ENCODE measurements around the gene EIF3L. TPM values are rescaled to one million over a fixed set of nuclear protein-coding genes. Genes with fewer than 3 reads are reported as not detected.
A peak's percentile ranks its signal among the peaks of the same experiment; 100 is the strongest.

EIF3L gene
- total and polyA plus RNA-seq, 9 of the 15 experiments (the other 6 are each of a cell fraction or from before 2014, with no cell fraction given), result 257 to 699 (median 368) TPM

DNA sequence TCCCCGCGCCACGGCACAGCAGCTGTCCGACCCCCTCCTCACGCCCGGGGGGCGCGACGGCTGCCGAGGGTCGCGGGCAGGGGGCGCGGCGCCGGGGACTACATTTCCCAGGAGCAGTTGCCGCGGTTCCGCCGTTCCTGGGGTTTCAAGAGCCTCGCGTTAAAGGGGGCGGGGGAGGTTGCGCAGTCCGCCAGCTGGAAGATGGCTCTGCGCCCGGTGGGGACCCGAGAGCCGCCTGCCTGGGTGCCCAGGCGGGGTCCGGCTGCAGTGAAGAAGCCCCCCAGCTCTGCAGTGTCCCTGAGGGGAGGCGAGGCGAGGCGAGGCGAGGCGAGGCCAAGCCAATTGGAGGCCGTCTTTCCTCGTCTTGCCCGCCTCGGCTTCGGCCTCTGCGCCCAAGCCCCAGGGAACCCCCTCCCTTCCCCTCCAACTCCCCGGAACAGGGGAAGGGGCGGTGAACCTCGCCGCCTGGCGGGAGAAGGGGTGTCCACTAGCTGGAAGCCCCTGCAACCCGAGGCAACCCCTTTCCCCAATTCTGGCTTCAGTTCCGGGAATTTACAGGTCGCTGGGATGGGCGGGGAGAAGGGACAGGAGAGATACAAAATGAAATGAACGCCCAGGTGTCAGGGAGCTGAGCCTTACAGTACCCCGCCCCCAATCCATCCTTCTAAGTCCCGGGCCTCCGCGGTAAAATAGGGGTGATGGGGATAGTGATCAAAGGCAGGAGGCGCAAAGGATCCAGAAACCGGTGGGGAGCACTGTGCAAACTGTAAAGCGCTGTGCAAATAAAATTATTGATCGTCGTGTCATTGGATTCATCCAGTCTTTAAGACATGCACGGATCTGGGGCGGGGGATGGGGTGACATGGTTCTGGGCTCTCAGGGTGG lies 46.7 kb upstream of the EIF3L start:
- ChIA-PET POLR2A (interaction anchor here (0.5 to 1.3 kb wide), 5 partner anchors 13 to 250 kb away, joined by 3 to 4 read pairs (median 3); no protein-coding TSS in a partner anchor), CTCF (ENCODE audit: low intra/inter-chr PET ratio) (interaction anchor here (0.8 kb wide), 1 partner anchor 560 kb away, joined by 3 read pairs; no protein-coding TSS in a partner anchor)
- peak overlapping the region; percentile 73 for H3K4me2 ChIP-seq (ENCODE audit: insufficient read depth, low read length)
- H3K79me2 ChIP-seq (ENCODE audit: control insufficient read depth, insufficient read depth, low read length), result no peaks in the 10 kb centered on the region
- H3K4me1 ChIP-seq (replicated peaks in 1 of 2; ENCODE audit: control insufficient read depth in 2 of 2, insufficient read depth in 2 of 2, low read length in 2 of 2), result peaks cover 27 to 50% of the 10 kb centered on the region in 2 experiments
- peak; percentile 52 to 70 (median 56) for DNase-seq (ENCODE audit: extremely low read depth in 1 of 4, low spot score in 3 of 4)
- peak overlapping the region; percentile 91 for H2AFZ ChIP-seq (ENCODE audit: low read depth, low read length)
- FAIRE-seq, result peak; percentile 55
- BruUV-seq (replicated peaks), result TSS peak; percentile 93
- no peaks in the 10 kb centered on the region for H3K36me3 ChIP-seq (ENCODE audit: control insufficient read depth, insufficient read depth, low read length)
- peak overlapping the region; percentile 80 to 91 for H3K9ac ChIP-seq (ENCODE audit: insufficient read depth in 1 of 2, low read depth in 2 of 2, low read length in 2 of 2)
- in situ Hi-C loops (cut with MboI), result no loop called here
- no peaks in the 10 kb centered on the region for H3K9me3 ChIP-seq (replicated peaks; ENCODE audit: control insufficient read depth, insufficient read depth, low read depth, low read length)
- 1% methylated on average over 36 of the region's 63 CpGs for WGBS (ENCODE audit: insufficient coverage, low coverage, missing lambda C conversion rate)
- ATAC-seq, result peak; percentile 79
- peak overlapping the region; percentile 42 for H3K4me3 ChIP-seq
- intact Hi-C loops (cut with micrococcal nuclease), result loop anchor here (2.0 kb wide), 1 partner anchor 46 kb away; the partner anchor contains the start of gene EIF3L
- no peaks in the 10 kb centered on the region for H3K27me3 ChIP-seq (ENCODE audit: control insufficient read depth in 2 of 2, insufficient read depth in 2 of 2, low read length in 2 of 2)
- H3K9me1 ChIP-seq (ENCODE audit: control insufficient read depth, insufficient read depth, low read length), result no peaks in the 10 kb centered on the region
- peak overlapping the region; percentile 83 for H3K27ac ChIP-seq (ENCODE audit: extremely low read depth, low read depth, low read length)
- H4K20me1 ChIP-seq (replicated peaks; ENCODE audit: control insufficient read depth, insufficient read depth, low read length), result no peaks in the 10 kb centered on the region
- TF ChIP-seq ATF1 (CRISPR knock-in tag; IDR thresholded peaks at IDR 0.05) (no peak), ATF1 (tag; IDR thresholded peaks at IDR 0.05) (peak; percentile 35; the same call in 1 of the 2 replicates), CTBP1 (IDR thresholded peaks at IDR 0.05; ENCODE audit: borderline replicate concordance) (peak; percentile 36; the same call in 1 of the 2 replicates), YY1 (IDR thresholded peaks at IDR 0.05; ENCODE audit: borderline replicate concordance in 1 of 3, control insufficient read depth in 1 of 3, extremely low read depth in 1 of 3, insufficient read depth in 3 of 3, insufficient read length in 1 of 3, insufficient replicate concordance in 2 of 3, low read depth in 1 of 3, low read length in 2 of 3) (peak in 1 of 3 experiments; percentile 27), BRD4 (IDR thresholded peaks at IDR 0.05) (peak; percentile 71), ZC3H8 (IDR thresholded peaks at IDR 0.05) (no peak), DIDO1 (tag; IDR thresholded peaks at IDR 0.05; ENCODE audit: low read depth) (no peak), HCFC1 (IDR thresholded peaks at IDR 0.05; ENCODE audit: low read depth, low read length) (peak; percentile 83), BDP1 (IDR thresholded peaks at IDR 0.05; ENCODE audit: insufficient read depth, insufficient read length) (no peak), CXXC5 (CRISPR knock-in tag; IDR thresholded peaks at IDR 0.05) (peak; percentile 78)
- TF ChIP-seq, protein P1, sequence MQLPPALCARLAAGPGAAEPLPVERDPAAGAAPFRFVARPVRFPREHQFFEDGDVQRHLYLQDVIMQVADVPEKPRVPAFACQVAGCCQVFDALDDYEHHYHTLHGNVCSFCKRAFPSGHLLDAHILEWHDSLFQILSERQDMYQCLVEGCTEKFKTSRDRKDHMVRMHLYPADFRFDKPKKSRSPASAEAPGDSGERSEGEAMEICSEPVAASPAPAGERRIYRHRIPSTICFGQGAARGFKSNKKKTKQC (CRISPR knock-in tag; IDR thresholded peaks at IDR 0.05), result no peak
- TF ChIP-seq, protein P2, sequence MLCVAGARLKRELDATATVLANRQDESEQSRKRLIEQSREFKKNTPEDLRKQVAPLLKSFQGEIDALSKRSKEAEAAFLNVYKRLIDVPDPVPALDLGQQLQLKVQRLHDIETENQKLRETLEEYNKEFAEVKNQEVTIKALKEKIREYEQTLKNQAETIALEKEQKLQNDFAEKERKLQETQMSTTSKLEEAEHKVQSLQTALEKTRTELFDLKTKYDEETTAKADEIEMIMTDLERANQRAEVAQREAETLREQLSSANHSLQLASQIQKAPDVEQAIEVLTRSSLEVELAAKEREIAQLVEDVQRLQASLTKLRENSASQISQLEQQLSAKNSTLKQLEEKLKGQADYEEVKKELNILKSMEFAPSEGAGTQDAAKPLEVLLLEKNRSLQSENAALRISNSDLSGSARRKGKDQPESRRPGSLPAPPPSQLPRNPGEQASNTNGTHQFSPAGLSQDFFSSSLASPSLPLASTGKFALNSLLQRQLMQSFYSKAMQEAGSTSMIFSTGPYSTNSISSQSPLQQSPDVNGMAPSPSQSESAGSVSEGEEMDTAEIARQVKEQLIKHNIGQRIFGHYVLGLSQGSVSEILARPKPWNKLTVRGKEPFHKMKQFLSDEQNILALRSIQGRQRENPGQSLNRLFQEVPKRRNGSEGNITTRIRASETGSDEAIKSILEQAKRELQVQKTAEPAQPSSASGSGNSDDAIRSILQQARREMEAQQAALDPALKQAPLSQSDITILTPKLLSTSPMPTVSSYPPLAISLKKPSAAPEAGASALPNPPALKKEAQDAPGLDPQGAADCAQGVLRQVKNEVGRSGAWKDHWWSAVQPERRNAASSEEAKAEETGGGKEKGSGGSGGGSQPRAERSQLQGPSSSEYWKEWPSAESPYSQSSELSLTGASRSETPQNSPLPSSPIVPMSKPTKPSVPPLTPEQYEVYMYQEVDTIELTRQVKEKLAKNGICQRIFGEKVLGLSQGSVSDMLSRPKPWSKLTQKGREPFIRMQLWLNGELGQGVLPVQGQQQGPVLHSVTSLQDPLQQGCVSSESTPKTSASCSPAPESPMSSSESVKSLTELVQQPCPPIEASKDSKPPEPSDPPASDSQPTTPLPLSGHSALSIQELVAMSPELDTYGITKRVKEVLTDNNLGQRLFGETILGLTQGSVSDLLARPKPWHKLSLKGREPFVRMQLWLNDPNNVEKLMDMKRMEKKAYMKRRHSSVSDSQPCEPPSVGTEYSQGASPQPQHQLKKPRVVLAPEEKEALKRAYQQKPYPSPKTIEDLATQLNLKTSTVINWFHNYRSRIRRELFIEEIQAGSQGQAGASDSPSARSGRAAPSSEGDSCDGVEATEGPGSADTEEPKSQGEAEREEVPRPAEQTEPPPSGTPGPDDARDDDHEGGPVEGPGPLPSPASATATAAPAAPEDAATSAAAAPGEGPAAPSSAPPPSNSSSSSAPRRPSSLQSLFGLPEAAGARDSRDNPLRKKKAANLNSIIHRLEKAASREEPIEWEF (CRISPR knock-in tag; IDR thresholded peaks at IDR 0.05), result peak; percentile 80; the same call in 1 of the 2 replicates
- TF ChIP-seq, protein P3, sequence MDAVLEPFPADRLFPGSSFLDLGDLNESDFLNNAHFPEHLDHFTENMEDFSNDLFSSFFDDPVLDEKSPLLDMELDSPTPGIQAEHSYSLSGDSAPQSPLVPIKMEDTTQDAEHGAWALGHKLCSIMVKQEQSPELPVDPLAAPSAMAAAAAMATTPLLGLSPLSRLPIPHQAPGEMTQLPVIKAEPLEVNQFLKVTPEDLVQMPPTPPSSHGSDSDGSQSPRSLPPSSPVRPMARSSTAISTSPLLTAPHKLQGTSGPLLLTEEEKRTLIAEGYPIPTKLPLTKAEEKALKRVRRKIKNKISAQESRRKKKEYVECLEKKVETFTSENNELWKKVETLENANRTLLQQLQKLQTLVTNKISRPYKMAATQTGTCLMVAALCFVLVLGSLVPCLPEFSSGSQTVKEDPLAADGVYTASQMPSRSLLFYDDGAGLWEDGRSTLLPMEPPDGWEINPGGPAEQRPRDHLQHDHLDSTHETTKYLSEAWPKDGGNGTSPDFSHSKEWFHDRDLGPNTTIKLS (IDR thresholded peaks at IDR 0.05; ENCODE audit: borderline replicate concordance, low read depth), result peak; percentile 61; the same call in 1 of the 2 replicates

All from K562 (cell line).